ENCODE data around the gene LGALS12.

The LGALS12 gene

GRCh38 chr11:63534895-63535461 lies 29.1 kb downstream of the LGALS12 start:
- no peak overlapping the region for H3K27ac ChIP-seq (ENCODE audit: low read depth, low read length)
- H3K4me2 ChIP-seq (ENCODE audit: low read depth, low read length, poor library complexity, severe bottlenecking), result no peak overlapping the region
- no peaks in the 10 kb centered on the region for H4K20me1 ChIP-seq (ENCODE audit: low read depth, low read length)
- H3K9ac ChIP-seq (ENCODE audit: low read length), result no peak overlapping the region
- H3K79me2 ChIP-seq (ENCODE audit: insufficient read depth, low read length), result no peaks in the 10 kb centered on the region
- H3K9me2 ChIP-seq (replicated peaks; ENCODE audit: insufficient read depth, low read length), result no peaks in the 10 kb centered on the region
- TF ChIP-seq CTCF (IDR thresholded peaks at IDR 0.05; ENCODE audit: insufficient read depth, low read length, poor library complexity, severe bottlenecking), result no peak
- no peak for TF ChIP-seq EZH2phosphoT487 (conservative IDR thresholded peaks at IDR 0.05; ENCODE audit: low read length)
- no peaks in the 10 kb centered on the region for H3F3A ChIP-seq (ENCODE audit: insufficient read depth)
- H2AFZ ChIP-seq (ENCODE audit: low read depth, low read length, severe bottlenecking), result no peak overlapping the region
- no peak overlapping the region for H3K4me3 ChIP-seq (ENCODE audit: insufficient read depth, low read length, poor library complexity, severe bottlenecking)
- no peaks in the 10 kb centered on the region for H3K9me3 ChIP-seq (ENCODE audit: insufficient read depth, low read length)
- no peaks in the 10 kb centered on the region for H3K36me3 ChIP-seq (ENCODE audit: low read length)
- no peaks in the 10 kb centered on the region for H3K27me3 ChIP-seq (ENCODE audit: low read length)

- Histone ChIP-seq H3F3A (ENCODE audit: insufficient read depth) (no peaks in the 10 kb centered on the region), H3K36me3 (ENCODE audit: low read length) (no peaks in the 10 kb centered on the region), H3K9me2 (replicated peaks; ENCODE audit: insufficient read depth, low read length) (no peaks in the 10 kb centered on the region), H2AFZ (ENCODE audit: low read depth, low read length, severe bottlenecking) (no peak overlapping the region), H3K9ac (ENCODE audit: low read length) (no peak overlapping the region), H3K27ac (ENCODE audit: low read depth, low read length) (no peak overlapping the region), H3K9me3 (ENCODE audit: insufficient read depth, low read length) (no peaks in the 10 kb centered on the region), H3K79me2 (ENCODE audit: insufficient read depth, low read length) (no peaks in the 10 kb centered on the region), H4K20me1 (ENCODE audit: low read depth, low read length) (no peaks in the 10 kb centered on the region), H3K4me3 (ENCODE audit: insufficient read depth, low read length, poor library complexity, severe bottlenecking) (no peak overlapping the region), H3K27me3 (ENCODE audit: low read length) (no peaks in the 10 kb centered on the region), H3K4me2 (ENCODE audit: low read depth, low read length, poor library complexity, severe bottlenecking) (no peak overlapping the region)
- no peak for TF ChIP-seq EZH2phosphoT487 (conservative IDR thresholded peaks at IDR 0.05; ENCODE audit: low read length)
- TF ChIP-seq CTCF (IDR thresholded peaks at IDR 0.05; ENCODE audit: insufficient read depth, low read length, poor library complexity, severe bottlenecking), result no peak
Observed at GRCh38 chr11:63535734-63536133, 29.9 kb downstream of the LGALS12 start.

- no peaks in the 10 kb centered on the region for H3K36me3 ChIP-seq (ENCODE audit: low read length)
- H3K9ac ChIP-seq (ENCODE audit: low read length), result no peak within 1 kb of the TSS
- H4K20me1 ChIP-seq (ENCODE audit: low read depth, low read length), result no peaks in the 10 kb centered on the region
- no peaks in the 10 kb centered on the region for H3K79me2 ChIP-seq (ENCODE audit: insufficient read depth, low read length)
- H3F3A ChIP-seq (ENCODE audit: insufficient read depth), result no peaks in the 10 kb centered on the region
- H3K9me2 ChIP-seq (replicated peaks; ENCODE audit: insufficient read depth, low read length), result no peaks in the 10 kb centered on the region
- H3K4me3 ChIP-seq (ENCODE audit: insufficient read depth, low read length, poor library complexity, severe bottlenecking), result no peak within 1 kb of the TSS
- H3K9me3 ChIP-seq (ENCODE audit: insufficient read depth, low read length), result no peaks in the 10 kb centered on the region
- TF ChIP-seq CTCF (IDR thresholded peaks at IDR 0.05; ENCODE audit: insufficient read depth, low read length, poor library complexity, severe bottlenecking) (no peak), EZH2phosphoT487 (conservative IDR thresholded peaks at IDR 0.05; ENCODE audit: low read length) (no peak)
- H3K27ac ChIP-seq (ENCODE audit: low read depth, low read length), result no peak within 1 kb of the TSS
- H3K4me2 ChIP-seq (ENCODE audit: low read depth, low read length, poor library complexity, severe bottlenecking), result peak within 1 kb of the TSS; percentile 22
- H2AFZ ChIP-seq (ENCODE audit: low read depth, low read length, severe bottlenecking), result no peak within 1 kb of the TSS
- no peaks in the 10 kb centered on the region for H3K27me3 ChIP-seq (ENCODE audit: low read length)
Observed at GRCh38 chr11:63536669-63537292, 30.9 kb downstream of the LGALS12 start, which contains the start of gene PLAAT4. Gene PLAAT4, plus strand, starts transcription at chr11:63536808. Its CDS starts 61 bp downstream, at chr11:63536869.

Measured in SU-DHL-6 (cell line).